ENCODE results near the gene GAL3ST3. TPM values are rescaled to one million over a fixed set of nuclear protein-coding genes. Genes with fewer than 3 reads are reported as not detected.
"Not testable (repeated sequence)": the region's sequence is repeated elsewhere in the genome, so short reads cannot be mapped to it uniquely, and the experiment has no call there.

The GAL3ST3 gene
- total RNA-seq, 2 experiments from 2014 or later, result 0.17 TPM; not detected in 1

DNA sequence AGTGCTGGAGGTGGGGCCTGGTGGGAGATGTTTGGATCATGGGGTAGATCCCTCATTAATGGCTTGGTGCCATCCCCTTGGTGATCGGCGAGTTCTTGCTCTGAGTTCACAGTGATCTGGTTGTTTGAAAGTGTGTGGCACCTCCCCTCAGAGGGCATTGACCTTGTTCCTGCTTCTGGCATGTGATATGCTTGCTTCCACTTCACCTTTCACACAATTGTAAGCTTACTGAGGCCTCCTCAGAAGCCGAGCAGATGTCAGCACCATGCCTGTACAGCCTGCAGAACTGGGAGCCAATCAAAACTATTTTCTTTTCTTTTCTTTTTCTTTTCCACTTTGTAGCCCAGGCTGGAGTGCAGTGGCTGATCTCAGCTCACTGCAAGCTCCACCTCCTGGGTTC, 11.6 kb downstream of the GAL3ST3 start:
- Mint-ChIP-seq H3K4me1 (ENCODE audit: low read depth) (no peaks in the 10 kb centered on the region), H3K4me3 (no peak overlapping the region), H3K36me3 (ENCODE audit: low read depth) (no peaks in the 10 kb centered on the region), H3K27ac (no peak overlapping the region), H3K9me3 (peaks cover 2% of the 10 kb centered on the region), H3K27me3 (ENCODE audit: low read depth) (peaks cover 3% of the 10 kb centered on the region)
- no peak for DNase-seq
- intact Hi-C loops (cut with micrococcal nuclease), result no loop called here
- CTCF ChIA-PET, result interaction anchor here (2.4 to 3.1 kb wide), 2 partner anchors 8 to 15 kb away, joined by 10 to 18 read pairs; no protein-coding TSS in a partner anchor

DNA sequence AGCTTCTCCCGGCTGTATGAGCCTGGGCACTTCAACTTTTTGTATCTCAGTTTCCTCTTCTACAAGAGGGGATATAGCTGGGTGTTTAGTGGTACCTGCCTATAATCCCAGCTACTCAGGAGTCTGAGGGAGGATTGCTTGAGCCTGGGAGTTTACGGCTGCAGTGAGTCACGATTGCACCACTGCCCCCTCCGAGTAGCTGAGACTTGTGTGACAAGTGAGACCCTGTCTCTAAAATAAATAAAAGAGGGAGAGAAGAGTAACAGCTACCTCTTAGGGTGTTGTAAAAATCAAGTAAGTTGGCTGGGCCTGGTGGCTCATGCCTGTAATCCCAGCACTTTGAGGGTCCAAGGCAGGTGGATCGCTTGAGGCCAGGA, 12.6 kb downstream of the GAL3ST3 start:
- no peaks in the 10 kb centered on the region for H3K36me3 Mint-ChIP-seq (ENCODE audit: low read depth)
- H3K27ac Mint-ChIP-seq, result no peak overlapping the region
- no peaks in the 10 kb centered on the region for H3K4me1 Mint-ChIP-seq (ENCODE audit: low read depth)
- H3K27me3 Mint-ChIP-seq (ENCODE audit: low read depth), result peaks cover 3% of the 10 kb centered on the region
- DNase-seq, result no peak
- intact Hi-C loops (cut with micrococcal nuclease), result no loop called here
- peaks cover 2% of the 10 kb centered on the region for H3K9me3 Mint-ChIP-seq
- no peak overlapping the region for H3K4me3 Mint-ChIP-seq
- CTCF ChIA-PET, result interaction anchor here (2.4 to 3.1 kb wide), 2 partner anchors 9 to 14 kb away, joined by 10 to 18 read pairs; no protein-coding TSS in a partner anchor

DNA sequence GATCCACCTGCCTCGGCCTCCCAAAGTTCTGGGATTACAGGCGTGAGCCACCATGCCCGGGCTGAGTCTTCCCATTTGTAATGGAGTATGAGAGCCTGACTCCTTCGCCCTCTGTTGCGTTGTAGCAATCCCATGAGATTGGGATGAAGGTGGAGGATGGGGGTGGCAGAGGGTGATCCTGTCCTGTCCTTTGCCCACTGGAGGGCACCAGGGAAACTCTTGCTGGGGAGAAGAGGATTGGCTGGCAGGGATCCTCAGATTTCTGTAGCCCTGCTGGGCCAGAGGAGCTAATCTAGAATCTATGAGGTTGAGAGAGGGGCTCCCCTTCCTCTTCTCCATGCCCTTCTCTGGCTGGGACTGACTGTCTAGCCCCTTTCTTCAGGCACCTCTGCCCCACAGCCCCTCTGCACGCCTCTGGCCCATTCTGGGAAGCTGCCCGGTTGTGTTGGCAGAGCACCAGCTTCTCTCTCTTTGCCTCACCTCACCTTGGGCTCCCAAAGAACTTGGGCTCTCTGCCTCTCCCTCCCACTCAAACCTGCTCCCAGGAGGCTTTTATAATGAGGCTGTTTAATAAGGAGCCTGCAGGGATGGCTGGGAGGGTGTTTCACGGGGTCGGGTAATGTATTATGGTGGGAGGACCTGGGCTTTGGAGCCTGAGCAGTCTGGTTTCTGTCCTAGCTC, 13.2 kb downstream of the GAL3ST3 start:
- Mint-ChIP-seq H3K27me3 (ENCODE audit: low read depth) (peaks cover 3% of the 10 kb centered on the region), H3K4me1 (ENCODE audit: low read depth) (no peaks in the 10 kb centered on the region), H3K27ac (no peak overlapping the region), H3K36me3 (ENCODE audit: low read depth) (no peaks in the 10 kb centered on the region), H3K9me3 (peaks cover 2% of the 10 kb centered on the region), H3K4me3 (no peak overlapping the region)
- intact Hi-C loops (cut with micrococcal nuclease), result no loop called here
- DNase-seq, result no peak
- CTCF ChIA-PET, result interaction anchor here (2.4 to 3.1 kb wide), 2 partner anchors 9 to 13 kb away, joined by 10 to 18 read pairs; no protein-coding TSS in a partner anchor

DNA sequence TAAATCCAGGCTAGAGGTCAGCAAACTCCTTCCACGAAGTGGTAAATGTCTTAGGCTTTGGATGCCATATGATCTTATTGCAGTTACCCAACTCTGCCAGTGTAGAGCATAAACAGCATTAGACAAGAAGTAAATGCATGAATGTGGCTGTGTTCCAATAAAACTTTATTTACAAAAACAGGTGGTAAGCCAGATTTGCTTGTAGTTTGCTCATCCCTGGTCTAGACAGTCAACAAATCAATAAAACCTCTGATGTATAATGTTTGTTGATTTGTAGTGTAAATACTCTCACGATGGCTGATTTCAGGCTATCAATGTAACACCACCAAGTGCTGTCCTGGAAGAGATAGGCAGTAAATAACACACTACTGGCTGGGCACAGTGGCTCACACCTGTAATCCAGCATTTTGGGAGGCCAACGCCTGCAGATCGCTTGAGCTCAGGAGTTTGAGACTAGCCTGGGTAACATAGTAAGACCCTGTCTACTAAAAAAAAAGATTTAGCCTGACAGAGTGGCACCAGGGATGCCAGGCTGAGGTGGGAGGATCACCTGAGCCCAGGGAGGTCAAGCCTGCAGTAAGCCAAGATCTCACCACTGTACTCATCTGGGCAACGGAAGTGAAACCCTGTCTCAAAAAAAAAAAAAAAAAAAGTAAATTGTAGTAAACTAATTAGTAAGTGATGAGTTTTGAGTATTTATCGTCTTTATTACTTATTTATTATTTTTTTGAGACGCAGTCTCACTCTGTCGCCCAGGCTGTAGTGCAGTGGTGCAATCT, 15.8 kb downstream of the GAL3ST3 start:
- H3K4me1 Mint-ChIP-seq (ENCODE audit: low read depth), result no peaks in the 10 kb centered on the region

DNA sequence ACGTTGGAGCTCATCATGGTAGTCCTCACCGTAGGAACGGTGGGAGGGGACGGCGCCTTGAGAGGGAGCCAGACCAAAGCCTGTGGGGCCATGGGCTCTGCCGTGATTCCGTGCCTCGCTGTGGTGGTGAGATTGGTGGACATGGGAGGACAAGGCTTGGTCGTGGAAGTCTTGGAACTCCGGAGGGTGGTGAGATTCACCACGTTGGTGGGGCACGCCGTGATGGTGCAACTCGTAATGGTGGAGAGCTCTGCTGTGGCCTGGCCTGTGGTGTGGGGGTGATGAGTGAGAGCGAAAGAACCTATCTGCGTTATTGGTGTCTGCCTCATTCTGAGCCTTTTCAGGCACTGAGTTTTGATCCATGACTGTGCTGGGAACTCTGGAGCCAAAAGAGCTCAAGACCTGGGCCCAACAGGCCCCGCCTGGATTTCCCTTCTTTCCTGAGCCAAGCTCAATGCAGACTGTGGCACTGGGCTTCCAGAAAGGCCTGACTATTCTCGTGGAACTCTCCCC, 22.9 kb downstream of the GAL3ST3 start, which contains the start of gene CATSPER1:
CATSPER1 (minus strand) TSS at position 463 of the 513 bp plus-strand sequence; CDS start at position 363, 100 bp downstream.
- CTCF ChIA-PET, result interaction anchor here (2.4 kb wide), 1 partner anchor 19 kb away, joined by 13 read pairs; no protein-coding TSS in a partner anchor
- no peaks in the 10 kb centered on the region for H3K36me3 Mint-ChIP-seq (ENCODE audit: low read depth)
- H3K9me3 Mint-ChIP-seq, result no peaks in the 10 kb centered on the region
- peaks cover 4% of the 10 kb centered on the region for H3K4me1 Mint-ChIP-seq (ENCODE audit: low read depth)
- H3K27ac Mint-ChIP-seq, result no peak within 1 kb of the TSS
- no peak for DNase-seq
- peaks cover 5% of the 10 kb centered on the region for H3K27me3 Mint-ChIP-seq (ENCODE audit: low read depth)
- no peak within 1 kb of the TSS for H3K4me3 Mint-ChIP-seq
- intact Hi-C loops (cut with micrococcal nuclease), result no loop called here

More for the DNA sequence above, 15.8 kb downstream of the GAL3ST3 start:
- Mint-ChIP-seq H3K27ac (no peak overlapping the region), H3K36me3 (ENCODE audit: low read depth) (no peaks in the 10 kb centered on the region), H3K4me3 (no peak overlapping the region), H3K9me3 (peaks cover 2% of the 10 kb centered on the region), H3K27me3 (ENCODE audit: low read depth) (peaks cover 3% of the 10 kb centered on the region)
- DNase-seq, result no peak
- CTCF ChIA-PET, result interaction anchor here (0.6 to 1.3 kb wide), 2 partner anchors 11 to 12 kb away, joined by 3 read pairs; no protein-coding TSS in a partner anchor
- intact Hi-C loops (cut with micrococcal nuclease), result no loop called here

DNA sequence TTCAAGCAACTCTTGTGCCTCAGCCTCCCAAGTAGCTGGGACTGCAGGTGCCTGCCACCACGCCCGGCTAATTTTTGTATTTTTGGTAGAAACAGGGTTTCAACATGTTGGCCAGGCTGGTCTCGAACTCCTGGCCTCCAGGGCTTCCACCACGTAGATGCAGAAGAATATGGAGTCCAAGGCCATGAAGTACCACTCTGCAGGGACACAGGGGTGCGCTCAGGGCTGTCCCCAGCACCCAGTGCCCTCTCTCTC, 25.8 kb downstream of the GAL3ST3 start:
- H3K9me3 Mint-ChIP-seq; intact Hi-C loops (cut with micrococcal nuclease); DNase-seq; H3K4me1 Mint-ChIP-seq (ENCODE audit: low read depth); H3K36me3 Mint-ChIP-seq (ENCODE audit: low read depth); H3K27ac Mint-ChIP-seq; H3K27me3 Mint-ChIP-seq (ENCODE audit: low read depth); H3K4me3 Mint-ChIP-seq: not testable (repeated sequence)
- CTCF ChIA-PET, result interaction anchor here (0.8 to 2.0 kb wide), 17 partner anchors 8 to 363 kb away, joined by 3 to 16 read pairs (median 5); partner anchors contain the start of genes CCDC85B and SF3B2

DNA sequence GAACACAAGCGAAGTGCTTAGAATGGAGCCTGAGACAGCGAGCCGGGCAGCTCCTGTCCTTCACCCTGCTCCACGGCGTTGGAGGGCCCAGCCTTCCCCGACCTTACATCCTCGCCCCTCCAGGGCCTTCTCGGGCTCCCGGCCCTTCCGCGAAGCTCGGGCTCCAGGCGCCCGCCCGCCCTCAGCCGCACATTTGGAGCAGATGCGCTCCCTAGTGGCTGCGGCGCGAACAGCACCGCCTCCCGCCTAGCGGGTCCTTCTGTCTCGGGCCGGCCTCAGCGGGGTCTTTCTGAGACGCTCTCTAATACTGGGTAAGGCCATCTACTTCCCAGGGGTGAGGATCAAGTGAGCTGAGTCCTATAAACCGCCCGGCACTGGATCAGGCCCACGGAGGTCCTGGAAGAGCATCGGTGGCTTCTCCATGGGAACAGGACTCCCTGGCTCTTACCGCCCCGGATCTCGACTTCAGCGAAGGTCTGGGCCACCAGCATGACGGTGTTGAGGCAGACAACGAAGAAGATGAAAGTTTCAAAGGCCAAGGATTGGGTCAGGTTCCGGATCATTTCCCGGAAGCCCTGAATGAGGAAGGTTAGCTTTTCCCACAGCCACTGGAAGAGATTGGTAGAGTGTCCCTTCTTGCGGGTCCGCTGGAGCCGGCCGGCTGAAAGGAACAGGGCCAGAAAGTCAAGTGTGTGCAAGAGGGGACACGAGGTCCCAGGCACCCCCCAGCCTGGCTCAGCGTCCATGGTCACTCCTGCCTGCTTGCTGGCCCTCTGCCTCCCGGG, 26.4 kb downstream of the GAL3ST3 start:
- no peaks in the 10 kb centered on the region for H3K9me3 Mint-ChIP-seq
- intact Hi-C loops (cut with micrococcal nuclease), result loop anchor here (1.0 kb wide), 2 partner anchors 20 to 33 kb away; partner anchors contain the start of genes BANF1 and EIF1AD
- peaks cover 5% of the 10 kb centered on the region for H3K4me1 Mint-ChIP-seq (ENCODE audit: low read depth)
- peak; percentile 81 for DNase-seq
- H3K27me3 Mint-ChIP-seq (ENCODE audit: low read depth), result peaks cover 5% of the 10 kb centered on the region
- H3K27ac Mint-ChIP-seq, result no peak overlapping the region
- no peaks in the 10 kb centered on the region for H3K36me3 Mint-ChIP-seq (ENCODE audit: low read depth)
- CTCF ChIA-PET, result interaction anchor here (0.6 to 2.0 kb wide), 34 partner anchors 8 to 513 kb away, joined by 3 to 20 read pairs (median 4); partner anchors contain the start of genes CCDC85B, CST6 and SF3B2
- H3K4me3 Mint-ChIP-seq, result peak overlapping the region; percentile 42

DNA sequence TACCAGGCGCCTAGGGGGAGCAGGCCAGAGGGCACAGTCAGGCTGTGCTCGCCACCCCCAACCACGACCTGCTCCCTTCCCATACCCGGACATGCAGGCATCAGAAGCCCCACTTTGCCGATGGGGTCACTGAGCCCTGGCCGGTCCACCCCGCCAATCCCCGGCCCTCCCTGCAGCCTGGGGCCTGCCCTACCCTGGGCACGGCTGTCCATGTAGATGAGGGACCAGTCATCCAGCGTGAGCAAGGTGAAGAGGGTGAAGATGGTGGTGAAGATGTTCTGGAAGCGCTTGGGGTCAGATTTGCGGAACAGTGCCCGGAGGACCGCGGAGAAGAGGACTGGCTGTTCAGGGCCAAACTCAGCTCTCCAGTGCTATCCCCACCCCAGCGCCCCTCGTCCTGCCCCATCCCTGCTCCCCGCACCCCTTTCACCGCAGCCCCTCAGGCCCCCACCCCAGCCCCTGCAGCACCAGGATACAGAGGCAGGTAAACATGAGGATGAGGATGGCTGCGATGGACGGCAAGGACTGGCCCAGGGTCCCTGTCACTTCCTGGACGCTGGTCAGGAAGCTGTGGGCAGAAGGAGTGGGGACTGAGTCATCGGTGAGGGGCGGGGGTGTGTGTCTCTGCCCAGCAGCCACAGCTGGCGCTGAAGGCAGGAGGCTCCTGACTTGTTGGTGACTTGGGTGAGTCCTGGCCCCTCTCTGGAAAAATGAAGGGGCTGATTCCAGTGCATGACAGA, 28.2 kb downstream of the GAL3ST3 start:
- Mint-ChIP-seq H3K36me3 (ENCODE audit: low read depth) (no peaks in the 10 kb centered on the region), H3K4me1 (ENCODE audit: low read depth) (peaks cover 8% of the 10 kb centered on the region), H3K27ac (no peak overlapping the region), H3K9me3 (no peaks in the 10 kb centered on the region), H3K4me3 (no peak overlapping the region), H3K27me3 (ENCODE audit: low read depth) (peaks cover 5% of the 10 kb centered on the region)
- CTCF ChIA-PET, result interaction anchor here (0.6 to 1.7 kb wide), 3 partner anchors 11 to 132 kb away, joined by 3 to 6 read pairs (median 3); partner anchors contain the start of gene FIBP
- DNase-seq, result no peak
- intact Hi-C loops (cut with micrococcal nuclease), result no loop called here

DNA sequence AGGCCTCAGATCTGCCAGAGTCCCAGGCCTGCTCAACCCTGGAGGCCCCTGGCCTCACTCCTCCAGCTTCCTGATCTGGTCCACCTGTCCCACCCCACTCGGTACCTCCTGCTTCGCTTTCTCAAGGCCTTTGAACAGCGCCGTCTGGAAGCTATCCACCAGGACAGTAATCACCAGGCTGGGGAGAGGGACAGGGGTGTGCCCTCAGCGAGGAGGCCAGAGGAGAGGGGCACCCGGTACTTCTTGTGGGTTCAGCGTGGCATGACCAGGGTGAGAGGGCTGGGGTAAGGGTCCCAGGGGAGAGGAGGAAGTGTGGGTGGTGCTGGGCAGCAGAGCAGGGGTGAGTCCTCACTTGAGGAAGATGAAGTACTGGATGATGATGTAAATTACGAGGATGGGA, 28.7 kb downstream of the GAL3ST3 start:
- H3K4me3 Mint-ChIP-seq, result no peak overlapping the region
- intact Hi-C loops (cut with micrococcal nuclease), result no loop called here
- H3K27ac Mint-ChIP-seq, result no peak overlapping the region
- peaks cover 8% of the 10 kb centered on the region for H3K4me1 Mint-ChIP-seq (ENCODE audit: low read depth)
- no peak for DNase-seq
- no peaks in the 10 kb centered on the region for H3K36me3 Mint-ChIP-seq (ENCODE audit: low read depth)
- H3K27me3 Mint-ChIP-seq (ENCODE audit: low read depth), result peaks cover 5% of the 10 kb centered on the region
- CTCF ChIA-PET, result interaction anchor here (1.2 kb wide), 1 partner anchor 132 kb away, joined by 3 read pairs; the partner anchor contains the start of gene FIBP
- H3K9me3 Mint-ChIP-seq, result no peaks in the 10 kb centered on the region

DNA sequence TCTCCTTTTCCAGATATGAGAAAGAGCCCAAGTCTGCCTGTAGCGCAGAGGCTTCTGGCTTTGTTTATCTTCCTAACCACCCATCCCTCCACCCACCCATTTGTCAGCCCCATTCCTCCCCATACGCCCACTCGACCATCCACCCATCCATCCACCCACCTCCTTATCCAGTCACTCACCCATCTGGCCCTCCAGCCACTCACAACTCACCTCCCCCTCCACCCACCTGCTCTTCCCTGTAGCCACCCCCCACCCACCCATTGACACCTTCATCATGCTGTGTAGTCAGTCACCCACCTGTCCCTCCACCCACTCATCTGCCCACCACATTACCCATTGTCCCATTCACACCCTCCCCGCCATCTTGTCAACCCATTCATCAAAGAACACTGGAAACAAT, 31.6 kb downstream of the GAL3ST3 start:
- H3K36me3 Mint-ChIP-seq (ENCODE audit: low read depth), result no peaks in the 10 kb centered on the region
- intact Hi-C loops (cut with micrococcal nuclease), result no loop called here
- H3K4me1 Mint-ChIP-seq (ENCODE audit: low read depth), result peaks cover 6% of the 10 kb centered on the region
- peaks cover 8% of the 10 kb centered on the region for H3K27me3 Mint-ChIP-seq (ENCODE audit: low read depth)
- no peak overlapping the region for H3K4me3 Mint-ChIP-seq
- H3K27ac Mint-ChIP-seq, result no peak overlapping the region
- CTCF ChIA-PET, result no interaction called here
- H3K9me3 Mint-ChIP-seq, result no peaks in the 10 kb centered on the region
- no peak for DNase-seq

DNA sequence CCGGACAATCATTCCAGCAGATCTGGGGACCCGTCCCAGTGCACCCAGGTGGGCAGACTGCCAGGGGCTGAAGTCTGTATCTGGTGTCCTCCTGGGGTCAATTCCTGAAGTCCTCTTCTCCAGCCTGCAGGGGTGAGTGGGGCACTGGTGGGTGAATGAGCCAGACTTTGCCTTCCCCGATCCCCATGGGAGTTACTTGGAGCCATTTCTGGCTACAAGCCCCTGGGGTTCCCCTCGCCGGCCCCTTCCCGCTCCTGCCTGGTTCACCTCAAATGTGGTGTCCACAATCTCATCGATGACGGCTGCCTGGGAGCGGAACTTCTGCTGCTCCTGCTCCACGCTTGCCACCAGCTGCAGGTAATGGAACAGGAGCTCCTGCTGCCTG, 32.2 kb downstream of the GAL3ST3 start:
- Mint-ChIP-seq H3K27me3 (ENCODE audit: low read depth) (peaks cover 8% of the 10 kb centered on the region), H3K4me3 (no peak overlapping the region), H3K9me3 (no peaks in the 10 kb centered on the region), H3K27ac (no peak overlapping the region), H3K4me1 (ENCODE audit: low read depth) (peaks cover 9% of the 10 kb centered on the region), H3K36me3 (ENCODE audit: low read depth) (no peaks in the 10 kb centered on the region)
- CTCF ChIA-PET, result interaction anchor here (0.7 kb wide), 1 partner anchor 66 kb away, joined by 3 read pairs; no protein-coding TSS in a partner anchor
- DNase-seq, result no peak
- intact Hi-C loops (cut with micrococcal nuclease), result no loop called here
